RPMI7951 (cell line): ENCODE results near the gene IFT172. TPM values are rescaled to one million over a fixed set of nuclear protein-coding genes. Genes with fewer than 3 reads are reported as not detected.
"Not testable (repeated sequence)": the region's sequence is repeated elsewhere in the genome, so short reads cannot be mapped to it uniquely, and the experiment has no call there.

Experiments
- DNase-seq: peaks from one replicate; pipeline ENCODE4 v3.0.0-alpha.2; 2012; ENCODE audit warnings: low read depth
- total RNA-seq: library from RNA; depleted of rRNA; stranded (reverse); fragments of >200 nt; shearing (Covaris generic); gene quantifications from 2 replicates; pipeline ENCODE4 v1.2.3, GENCODE V29; 2014; rRNA removed

Gene IFT172
- total RNA-seq, 1 experiment from 2014 or later, result 20.5 TPM

GRCh38 chr2:27428213-27428977, 61.1 kb downstream of the IFT172 start, which contains the start of gene NRBP1:
Gene NRBP1 (plus strand): TSS chr2:27428631. CDS start chr2:27433274, 4,643 bp downstream.
- peak; percentile 90 for DNase-seq

- peak; percentile 41 for DNase-seq
Measured at GRCh38 chr2:27427863-27428212, 61.7 kb downstream of the IFT172 start.

GRCh38 chr2:27425039-27425438, 64.5 kb downstream of the IFT172 start:
- not testable (repeated sequence) for DNase-seq

- DNase-seq, result no peak
Measured at GRCh38 chr2:27422958-27423357, 66.6 kb downstream of the IFT172 start.

- no peak for DNase-seq
Measured at GRCh38 chr2:27421660-27422250, 67.8 kb downstream of the IFT172 start.

GRCh38 chr2:27420996-27421395, 68.5 kb downstream of the IFT172 start:
- DNase-seq, result no peak

GRCh38 chr2:27416151-27416550, 73.4 kb downstream of the IFT172 start:
- no peak for DNase-seq

GRCh38 chr2:27412419-27413152, 77.0 kb downstream of the IFT172 start:
- DNase-seq, result no peak

- DNase-seq, result peak; percentile 92
Measured at GRCh38 chr2:27409321-27410073, 80.0 kb downstream of the IFT172 start, which contains the start of gene PPM1G. Gene PPM1G (minus strand): TSS chr2:27409591. CDS start chr2:27409422, 169 bp downstream.

- peak; percentile 25 for DNase-seq
Measured at GRCh38 chr2:27408601-27409320, 80.8 kb downstream of the IFT172 start.

GRCh38 chr2:27407798-27408491, 81.6 kb downstream of the IFT172 start:
- peak; percentile 55 for DNase-seq

GRCh38 chr2:27400348-27401135, 89.0 kb downstream of the IFT172 start:
- no peak for DNase-seq

GRCh38 chr2:27398962-27399361, 90.6 kb downstream of the IFT172 start:
- no peak for DNase-seq

Other genes starting within 250 kb of the IFT172 start
- gene SLC30A3, start 226.7 kb downstream of the IFT172 start, total RNA-seq, result not detected in 2 replicates
- gene DNAJC5G, start 214.3 kb downstream of the IFT172 start, total RNA-seq, result not detected in 2 replicates
- 0.10 TPM in 1 of 2 replicates, not detected in the other for gene TRIM54, start 207.3 kb downstream of the IFT172 start, total RNA-seq
- 0.48 and 2.1 TPM in 2 replicates for gene UCN, start 181.3 kb downstream of the IFT172 start, total RNA-seq
- 99.4 and 124 TPM in 2 replicates for gene MPV17, start 166.6 kb downstream of the IFT172 start, total RNA-seq
- 38.0 and 44.2 TPM in 2 replicates for gene GTF3C2, start 133.0 kb downstream of the IFT172 start, total RNA-seq
- 31.8 and 36.1 TPM in 2 replicates for gene EIF2B4, start 119.4 kb downstream of the IFT172 start, total RNA-seq
- 186 and 191 TPM in 2 replicates for gene SNX17, start 119.1 kb downstream of the IFT172 start, total RNA-seq
- 7.9 and 8.8 TPM in 2 replicates for gene ZNF513, start 109.0 kb downstream of the IFT172 start, total RNA-seq
- gene PPM1G, start 80.2 kb downstream of the IFT172 start, total RNA-seq, result 86.5 and 93.4 TPM in 2 replicates
- 138 and 153 TPM in 2 replicates for gene NRBP1, start 61.1 kb downstream of the IFT172 start, total RNA-seq
- 0.48 TPM in 1 of 2 replicates, not detected in the other for gene KRTCAP3, start 47.4 kb downstream of the IFT172 start, total RNA-seq
- gene FNDC4, start 5.5 kb upstream of the IFT172 start, total RNA-seq, result 6.1 and 6.3 TPM in 2 replicates
- gene GCKR, start 7.1 kb upstream of the IFT172 start, total RNA-seq, result not detected in 2 replicates
- gene ZNF512, start 93.3 kb upstream of the IFT172 start, total RNA-seq, result 19.8 and 20.5 TPM in 2 replicates
- gene CCDC121, start 139.3 kb upstream of the IFT172 start, total RNA-seq, result 1.8 and 2.2 TPM in 2 replicates
- gene GPN1, start 139.3 kb upstream of the IFT172 start, total RNA-seq, result 61.9 and 63.3 TPM in 2 replicates
- gene SUPT7L, start 173.9 kb upstream of the IFT172 start, total RNA-seq, result 29.2 and 31.5 TPM in 2 replicates
- gene SLC4A1AP, start 174.1 kb upstream of the IFT172 start, total RNA-seq, result 37.9 and 40.0 TPM in 2 replicates